H1 (cell line): ENCODE data around the gene PIGU. TPM values are rescaled to one million over a fixed set of nuclear protein-coding genes. Genes with fewer than 3 reads are reported as not detected.

ENCODE experiments used
- HDAC2 ChIP-seq, 2 experiments: fragments of 300-600 bp in 1 of 2; sonication (generic) in 1 of 2; IDR thresholded peaks; 2 replicates each; pipeline ENCODE4 v1.6.1; 2011 to 2012; ENCODE audit warnings: low read depth in 2 of 2, low read length in 2 of 2, mild to moderate bottlenecking in 2 of 2, moderate library complexity in 2 of 2, borderline replicate concordance in 1 of 2, inconsistent platforms in 1 of 2
- JUN ChIP-seq: IDR thresholded peaks from 2 replicates; pipeline ENCODE4 v1.6.1; 2011; ENCODE audit warnings: low read depth, mild to moderate bottlenecking, improper control_type of control experiment, low read length
- TBP ChIP-seq: IDR thresholded peaks from 2 replicates; pipeline ENCODE4 v1.6.1; 2011; ENCODE audit warnings: low read depth, low read length, improper control_type of control experiment
- polyA plus RNA-seq, 7 experiments: library from polyadenylated mRNA; depleted of rRNA in 3 of 7; stranded (reverse) in 5 of 7; unstranded in 2 of 7; fragments of >200 nt in 5 of 7; fragments of 200-250 nt in 2 of 7; gene quantifications; 1 replicate in 5 of 7; 2 replicates in 1 of 7; 4 replicates in 1 of 7; pipeline versions ENCODE4 v1.2.1 to v1.2.3, GENCODE V29; 2011 to 2013; ENCODE audit warnings: missing spikeins in 2 of 7, mixed read lengths in 2 of 7
- total RNA-seq: library from RNA; stranded (reverse); fragmentation: NEBNext Ultra II Directional; extraction: Animal tissue kit (Norgen Biotek cat#: 25700); gene quantifications from 2 replicates; pipeline ENCODE4 v1.2.1, GENCODE V29; 2021

The PIGU gene
- total and polyA plus RNA-seq, 2 of the 8 experiments (the other 6 are each of a cell fraction or from before 2014, with no cell fraction given), result 28.3 to 117 TPM

GRCh38 chr20:34618676-34619075 lies 58.2 kb downstream of the PIGU start (continued):
- no peak for TF ChIP-seq HDAC2 (IDR thresholded peaks at IDR 0.05; ENCODE audit: borderline replicate concordance in 1 of 2, low read depth in 2 of 2, low read length in 2 of 2)
- no peak for TF ChIP-seq TBP
- TF ChIP-seq JUN, result no peak
